A549 (cell line): ENCODE measurements around the gene ITGA2. TPM values are rescaled to one million over a fixed set of nuclear protein-coding genes. Genes with fewer than 3 reads are reported as not detected.

Experiments
- ATAC-seq, 2 experiments: fragments of 200-7000 bp in 1 of 2; fragments of >200 bp in 1 of 2; cut with Nextera tagmentation in 1 of 2; cut with Tn5 transposase in 1 of 2; 3 replicates each; pipeline versions ENCODE4 v1.8.0 to v1.9.1; 2018 to 2020; ENCODE audit warnings: mild to moderate bottlenecking in 1 of 2, moderate library complexity in 1 of 2
- CTCF ChIA-PET: fragments of 300-600 bp; sonication (Branson Sonifier 250); formaldehyde crosslinking; extraction: SDS; loops from one replicate; lab custom pipeline; 2021; ENCODE audit warnings: antibody characterized with exemption, inconsistent platforms; lab: Yijun Ruan, JAX
- POLR2A ChIA-PET: fragments of 350-600 bp; formaldehyde crosslinking; extraction: SDS; loops from one replicate; lab custom pipeline; 2021; ENCODE audit warnings: antibody characterized with exemption, inconsistent platforms; lab: Yijun Ruan, JAX
- DNase-seq, 2 experiments: peaks; one replicate each; pipeline versions ENCODE4 v3.0.0 to v3.0.0-alpha.2; 2011 to 2016; ENCODE audit warnings: low read depth in 1 of 2, low spot score in 1 of 2
- FAIRE-seq: peaks from 2 replicates; lab custom pipeline; 2011; peaks lifted over from hg19 to GRCh38; lab: Jason Lieb, UNC
- H3K27ac ChIP-seq, 2 experiments: fragments of >200 bp; sonication (Bioruptor Twin); formaldehyde crosslinking; 3 replicates each; pipeline ENCODE4 v1.5.1; 2016 to 2017
- H3K4me1 ChIP-seq: fragments of >200 bp; sonication (Bioruptor Twin); formaldehyde crosslinking; 3 replicates; pipeline ENCODE4 v1.6.1; 2016
- H3K4me2 ChIP-seq: fragments of >200 bp; sonication (Bioruptor Twin); formaldehyde crosslinking; 3 replicates; pipeline ENCODE4 v1.6.1; 2016
- H3K4me3 ChIP-seq: fragments of >200 bp; sonication (Bioruptor Twin); formaldehyde crosslinking; 3 replicates; pipeline ENCODE4 v1.5.1; 2016
- H3K9me3 ChIP-seq: fragments of >200 bp; sonication (Bioruptor Twin); formaldehyde crosslinking; 3 replicates; pipeline ENCODE4 v1.6.1; 2016
- EHF ChIP-seq: fragments of 250-450 bp; sonication (Bioruptor Pico); IDR thresholded peaks from 2 replicates; pipeline ENCODE4 v1.5.0; 2020; ENCODE audit warnings: mild to moderate bottlenecking
- EHMT2 ChIP-seq: fragments of 200-600 bp; sonication (generic); IDR thresholded peaks from 2 replicates; pipeline ENCODE4 v1.6.1; 2016; ENCODE audit warnings: antibody characterized with exemption, low read depth, mild to moderate bottlenecking, moderate library complexity
- EP300 ChIP-seq, 2 experiments: fragments of >200 bp; sonication (Bioruptor Twin); formaldehyde crosslinking; IDR thresholded peaks; 2 replicates in 1 of 2; 3 replicates in 1 of 2; pipeline ENCODE4 v1.6.1; 2016 to 2017
- FOSL2 ChIP-seq, 2 experiments: fragments of 450-650 bp in 1 of 2; fragments of >200 bp in 1 of 2; sonication (Bioruptor Twin) in 1 of 2; formaldehyde crosslinking; IDR thresholded peaks; 2 replicates each; pipeline versions ENCODE4 v1.5.0 to v1.6.1; 2016 to 2020; ENCODE audit warnings: mild to moderate bottlenecking in 1 of 2, moderate library complexity in 1 of 2
- HDAC2 ChIP-seq: fragments of 200-600 bp; sonication (generic); IDR thresholded peaks from 2 replicates; pipeline ENCODE4 v1.6.1; 2016
- HES2 ChIP-seq: fragments of >200 bp; sonication (Bioruptor Twin); formaldehyde crosslinking; IDR thresholded peaks from 2 replicates; pipeline ENCODE4 v1.6.1; 2016
- JUNB ChIP-seq: fragments of >200 bp; sonication (Bioruptor Twin); formaldehyde crosslinking; IDR thresholded peaks from 2 replicates; pipeline ENCODE4 v1.6.1; 2016
- KDM1A ChIP-seq: fragments of 200-600 bp; sonication (generic); IDR thresholded peaks from 2 replicates; pipeline ENCODE4 v1.6.1; 2016; ENCODE audit warnings: low read depth, mild to moderate bottlenecking
- MAFK ChIP-seq: fragments of 450-650 bp; IDR thresholded peaks from 2 replicates; pipeline ENCODE4 v1.6.1; 2014; ENCODE audit not compliant: partially characterized antibody
- NFE2L2 ChIP-seq: fragments of 150-350 bp; conservative IDR thresholded peaks from 2 replicates; pipeline ENCODE4 v1.6.1; 2014; ENCODE audit warnings: low read length
- PBX3 ChIP-seq: IDR thresholded peaks from 2 replicates; pipeline ENCODE4 v1.6.1; 2012
- RCOR1 ChIP-seq: fragments of 150-350 bp; IDR thresholded peaks from 2 replicates; pipeline ENCODE4 v1.6.1; 2014; ENCODE audit warnings: antibody characterized with exemption, low read length, low read depth
- REST ChIP-seq: fragments of 200-600 bp; sonication (generic); IDR thresholded peaks from 2 replicates; pipeline ENCODE4 v1.6.1; 2016; ENCODE audit warnings: antibody characterized with exemption, mild to moderate bottlenecking, moderate library complexity
- RFX5 ChIP-seq: fragments of 450-650 bp; IDR thresholded peaks from 2 replicates; pipeline ENCODE4 v1.7.1; 2014; ENCODE audit warnings: antibody characterized with exemption, mild to moderate bottlenecking, moderate library complexity
- RNF2 ChIP-seq: fragments of 200-600 bp; sonication (generic); IDR thresholded peaks from 2 replicates; pipeline ENCODE4 v1.6.1; 2016; ENCODE audit warnings: low read depth, mild to moderate bottlenecking, antibody characterized with exemption, moderate library complexity, borderline replicate concordance
- SREBF2 ChIP-seq: fragments of 450-650 bp; IDR thresholded peaks from 2 replicates; pipeline ENCODE4 v1.6.1; 2014; ENCODE audit warnings: mild to moderate bottlenecking, moderate library complexity
- ZC3H11A ChIP-seq: fragments of 450-650 bp; IDR thresholded peaks from 2 replicates; pipeline ENCODE4 v1.6.1; 2014; ENCODE audit warnings: antibody characterized with exemption, mild to moderate bottlenecking
- ZSCAN20 ChIP-seq: fragments of 250-450 bp; sonication (Bioruptor Pico); IDR thresholded peaks from 2 replicates; pipeline ENCODE4 v1.8.0; 2022; ENCODE audit warnings: mild to moderate bottlenecking, moderate library complexity
- WGBS: methylation state at CpG from one replicate; pipeline ENCODE4 v1.1.6; 2017; ENCODE audit errors: missing lambda C conversion rate; 5-methylcytosine and 5-hydroxymethylcytosine counted together
- polyA plus RNA-seq, 4 experiments: library from polyadenylated mRNA; depleted of rRNA in 3 of 4; stranded (reverse); fragments of >200 nt; fragmentation: RNase III in 1 of 4; extraction: RNeasy Plus Mini Kit Qiagen cat#74134 plus additional on column Dnase treatment in 1 of 4; gene quantifications; 2 replicates in 3 of 4; 3 replicates in 1 of 4; pipeline ENCODE4 v1.2.3, GENCODE V29; 2011 to 2017
- TF ChIP-seq, protein P1 (sequence below): fragments of 150-350 bp; IDR thresholded peaks from 2 replicates; pipeline ENCODE4 v1.6.1; 2014; ENCODE audit warnings: low read depth, mild to moderate bottlenecking, low read length
- TF ChIP-seq, protein P2 (sequence below): fragments of >200 bp; sonication (Bioruptor Twin); formaldehyde crosslinking; IDR thresholded peaks from 3 replicates; pipeline ENCODE4 v1.6.1; 2016

The ITGA2 gene
- polyA plus RNA-seq, 2 of the 4 experiments (the other 2 are of a cell fraction), result 8.5 to 28.0 TPM

DNA sequence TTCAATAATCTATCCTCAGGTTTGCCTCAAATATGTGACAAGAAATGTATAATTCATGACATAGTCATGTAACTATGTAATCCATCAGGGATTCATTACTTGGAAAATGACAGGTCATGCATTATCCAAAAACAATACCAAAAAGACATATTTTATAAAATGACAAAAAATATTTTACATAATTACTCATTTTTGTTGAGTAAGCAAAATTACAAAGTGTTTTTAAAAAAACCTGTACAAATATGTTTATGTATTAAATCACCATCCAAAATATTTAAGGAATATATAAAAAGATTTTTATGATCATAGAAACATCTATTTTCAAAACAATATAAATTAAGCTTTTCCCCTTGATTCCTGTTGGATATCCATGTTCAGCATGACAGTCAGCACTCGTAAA, 36.7 kb upstream of the ITGA2 start:
- FAIRE-seq (no peak), DNase-seq (no peak), ATAC-seq (no peak)
- ChIA-PET CTCF (interaction anchor here (9.1 kb wide), 1 partner anchor 144 kb away, joined by 107 read pairs; no protein-coding TSS in a partner anchor), POLR2A (no interaction called here)
- TF ChIP-seq MAFK (peak; percentile 93), ZSCAN20 (CRISPR knock-in tag) (no peak)
- H3K4me1 ChIP-seq, result peaks cover 6% of the 10 kb centered on the region
- 98% methylated on average over 1 of the region's 1 CpG for WGBS
- H3K4me2 ChIP-seq, result no peak overlapping the region
- no peaks in the 10 kb centered on the region for H3K9me3 ChIP-seq
- no peak overlapping the region for H3K4me3 ChIP-seq
- H3K27ac ChIP-seq, result no peak overlapping the region

DNA sequence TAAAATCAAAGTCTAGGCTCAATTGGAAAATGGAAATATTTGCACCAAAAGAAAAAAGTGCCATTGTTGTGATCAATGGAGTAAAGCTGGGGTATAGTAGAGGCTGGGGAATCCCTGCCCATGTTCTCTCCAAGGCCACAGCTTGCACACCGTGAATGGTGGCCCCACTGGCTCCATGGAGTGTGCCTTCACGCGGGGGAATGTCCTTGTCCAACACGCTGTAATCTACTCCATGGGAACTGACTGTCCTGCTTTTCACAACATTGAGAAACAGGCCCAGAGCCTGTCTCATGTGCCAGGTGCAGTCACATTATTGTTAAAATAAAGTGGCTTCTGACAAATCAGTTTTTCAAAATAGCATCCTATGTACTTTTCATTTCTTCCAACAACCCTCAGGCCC, 33.1 kb upstream of the ITGA2 start:
- ATAC-seq (no peak), FAIRE-seq (no peak), DNase-seq (no peak)
- Histone ChIP-seq H3K4me2 (no peak overlapping the region), H3K4me3 (no peak overlapping the region), H3K4me1 (peaks cover 6% of the 10 kb centered on the region), H3K27ac (0 out of 6 replicates have a peak overlapping the region, but pooled peaks of 1 of the 2 experiments have one; percentile 4), H3K9me3 (no peaks in the 10 kb centered on the region)
- POLR2A ChIA-PET, result no interaction called here
- CTCF ChIA-PET, result interaction anchor here (1.0 to 2.1 kb wide), 4 partner anchors 8 to 148 kb away, joined by 3 to 14 read pairs (median 3); no protein-coding TSS in a partner anchor
- TF ChIP-seq SREBF2, result no peak
- WGBS, result 87% methylated on average over 4 of the region's 4 CpGs

GRCh38 chr5:52956915-52957747, 32.0 kb upstream of the ITGA2 start:
- CTCF ChIA-PET, result interaction anchor here (0.6 to 2.1 kb wide), 7 partner anchors 9 to 1526 kb away, joined by 3 to 14 read pairs (median 3); no protein-coding TSS in a partner anchor
- no peak for TF ChIP-seq FOSL2 (IDR thresholded peaks at IDR 0.05)
- peak; percentile 71 for TF ChIP-seq FOSL2 (CRISPR knock-in tag; IDR thresholded peaks at IDR 0.05)
- TF ChIP-seq, protein P1, sequence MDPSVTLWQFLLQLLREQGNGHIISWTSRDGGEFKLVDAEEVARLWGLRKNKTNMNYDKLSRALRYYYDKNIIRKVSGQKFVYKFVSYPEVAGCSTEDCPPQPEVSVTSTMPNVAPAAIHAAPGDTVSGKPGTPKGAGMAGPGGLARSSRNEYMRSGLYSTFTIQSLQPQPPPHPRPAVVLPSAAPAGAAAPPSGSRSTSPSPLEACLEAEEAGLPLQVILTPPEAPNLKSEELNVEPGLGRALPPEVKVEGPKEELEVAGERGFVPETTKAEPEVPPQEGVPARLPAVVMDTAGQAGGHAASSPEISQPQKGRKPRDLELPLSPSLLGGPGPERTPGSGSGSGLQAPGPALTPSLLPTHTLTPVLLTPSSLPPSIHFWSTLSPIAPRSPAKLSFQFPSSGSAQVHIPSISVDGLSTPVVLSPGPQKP, result no peak
- TF ChIP-seq, protein P2, sequence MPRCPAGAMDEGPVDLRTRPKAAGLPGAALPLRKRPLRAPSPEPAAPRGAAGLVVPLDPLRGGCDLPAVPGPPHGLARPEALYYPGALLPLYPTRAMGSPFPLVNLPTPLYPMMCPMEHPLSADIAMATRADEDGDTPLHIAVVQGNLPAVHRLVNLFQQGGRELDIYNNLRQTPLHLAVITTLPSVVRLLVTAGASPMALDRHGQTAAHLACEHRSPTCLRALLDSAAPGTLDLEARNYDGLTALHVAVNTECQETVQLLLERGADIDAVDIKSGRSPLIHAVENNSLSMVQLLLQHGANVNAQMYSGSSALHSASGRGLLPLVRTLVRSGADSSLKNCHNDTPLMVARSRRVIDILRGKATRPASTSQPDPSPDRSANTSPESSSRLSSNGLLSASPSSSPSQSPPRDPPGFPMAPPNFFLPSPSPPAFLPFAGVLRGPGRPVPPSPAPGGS, result no peak
- TF ChIP-seq EHMT2, result no peak
- Histone ChIP-seq H3K27ac (peak overlapping the region; percentile 12 to 63; a peak in 3 of 6 replicates), H3K4me1 (peaks cover 6% of the 10 kb centered on the region), H3K9me3 (no peaks in the 10 kb centered on the region), H3K4me3 (no peak overlapping the region), H3K4me2 (peak overlapping the region; percentile 13)
- 43% methylated on average over 6 of the region's 6 CpGs for WGBS
- DNase-seq (no peak), FAIRE-seq (no peak), ATAC-seq (no peak)
- POLR2A ChIA-PET, result no interaction called here

- Histone ChIP-seq H3K4me2 (no peak overlapping the region), H3K27ac (no peak overlapping the region), H3K4me1 (peaks cover 6% of the 10 kb centered on the region), H3K4me3 (no peak overlapping the region), H3K9me3 (no peaks in the 10 kb centered on the region)
- CTCF ChIA-PET, result interaction anchor here (3.9 kb wide), 1 partner anchor 12 kb away, joined by 35 read pairs; no protein-coding TSS in a partner anchor
- no peak for TF ChIP-seq MAFK
- TF ChIP-seq REST, result no peak
- no peak for TF ChIP-seq RCOR1
- no peak for TF ChIP-seq JUNB
- TF ChIP-seq PBX3, result no peak
- no peak for TF ChIP-seq EP300 (IDR thresholded peaks at IDR 0.05)
- TF ChIP-seq HES2, result no peak
- TF ChIP-seq HDAC2, result no peak
- TF ChIP-seq EHF (CRISPR knock-in tag), result no peak
- no peak for TF ChIP-seq ZC3H11A
- TF ChIP-seq RNF2, result no peak
- no peak for TF ChIP-seq NFE2L2
- no peak for TF ChIP-seq RFX5
- TF ChIP-seq KDM1A, result no peak
- DNase-seq (no peak), FAIRE-seq (no peak), ATAC-seq (no peak)
- WGBS, result 30% methylated on average over 2 of the region's 2 CpGs
- POLR2A ChIA-PET, result no interaction called here
Measured at GRCh38 chr5:52961274-52961681, 27.9 kb upstream of the ITGA2 start.
